Measurements from ENCODE around the gene UBE2L5. TPM values are rescaled to one million over a fixed set of nuclear protein-coding genes. Genes with fewer than 3 reads are reported as not detected.
"Not testable (repeated sequence)": the region's sequence is repeated elsewhere in the genome, so short reads cannot be mapped to it uniquely, and the experiment has no call there.

Gene UBE2L5
- total and polyA plus RNA-seq, 2 experiments from 2014 or later, result not detected

GRCh38 chr13:30453727-30454126 is 31.4 kb downstream of the UBE2L5 start:
- in situ Hi-C loops (cut with MboI), result no loop called here
- peak; percentile 30 for DNase-seq
- H3K9me3 ChIP-seq (ENCODE audit: low read depth), result no peaks in the 10 kb centered on the region

GRCh38 chr13:30454991-30455390 is 32.7 kb downstream of the UBE2L5 start:
- Histone ChIP-seq H3K9ac (no peak overlapping the region), H3K4me2 (ENCODE audit: unreplicated experiment) (no peak overlapping the region), H3F3A (ENCODE audit: insufficient read depth) (peaks cover 32% of the 10 kb centered on the region), H2AFZ (no peak overlapping the region), H3K27ac (no peak overlapping the region), H3K4me1 (ENCODE audit: insufficient read depth) (no peaks in the 10 kb centered on the region), H3K36me3 (ENCODE audit: low read depth) (peaks cover 14% of the 10 kb centered on the region), H3K9me3 (ENCODE audit: low read depth) (no peaks in the 10 kb centered on the region), H3K79me2 (ENCODE audit: insufficient read depth) (no peaks in the 10 kb centered on the region), H3K9me2 (ENCODE audit: insufficient read depth) (no peaks in the 10 kb centered on the region), H4K20me1 (ENCODE audit: insufficient read depth) (no peaks in the 10 kb centered on the region), H3K27me3 (replicated peaks; ENCODE audit: insufficient read depth) (no peaks in the 10 kb centered on the region), H3K4me3 (no peak overlapping the region)
- in situ Hi-C loops (cut with MboI), result no loop called here
- no peak for DNase-seq
- WGBS, 2 experiments (ENCODE audit: low coverage in 1 of 2, low lambda C conversion rate in 2 of 2, missing lambda C conversion rate in 2 of 2), result 100% methylated on average over 2 of the region's 2 CpGs
- no peak for TF ChIP-seq EZH2phosphoT487 (IDR thresholded peaks at IDR 0.05; ENCODE audit: insufficient read depth, low read depth)

More at GRCh38 chr13:30453727-30454126, 31.4 kb downstream of the UBE2L5 start:
- no peak overlapping the region for H3K9ac ChIP-seq
- TF ChIP-seq EZH2 (IDR thresholded peaks at IDR 0.05; ENCODE audit: insufficient read depth, poor library complexity, severe bottlenecking) (no peak), EZH2phosphoT487 (IDR thresholded peaks at IDR 0.05; ENCODE audit: insufficient read depth, low read depth) (no peak)
- H3K4me3 ChIP-seq, result no peak overlapping the region
- H3K79me2 ChIP-seq (ENCODE audit: insufficient read depth), result no peaks in the 10 kb centered on the region
- 0 out of 2 replicates have a peak, but pooled peaks cover under 1% of the 10 kb centered on the region for H3K36me3 ChIP-seq (ENCODE audit: low read depth)
- peaks cover 19% of the 10 kb centered on the region for H3F3A ChIP-seq (ENCODE audit: insufficient read depth)
- no peak overlapping the region for H2AFZ ChIP-seq
- H3K4me1 ChIP-seq (ENCODE audit: insufficient read depth), result no peaks in the 10 kb centered on the region
- WGBS, 2 experiments (ENCODE audit: low coverage in 1 of 2, low lambda C conversion rate in 2 of 2, missing lambda C conversion rate in 2 of 2), result 73% methylated on average over 4 of the region's 4 CpGs
- no peak overlapping the region for H3K4me2 ChIP-seq (ENCODE audit: unreplicated experiment)
- H4K20me1 ChIP-seq (ENCODE audit: insufficient read depth), result no peaks in the 10 kb centered on the region
- no peak overlapping the region for H3K27ac ChIP-seq
- no peaks in the 10 kb centered on the region for H3K27me3 ChIP-seq (replicated peaks; ENCODE audit: insufficient read depth)
- no peaks in the 10 kb centered on the region for H3K9me2 ChIP-seq (ENCODE audit: insufficient read depth)

- Histone ChIP-seq H3K9me3 (ENCODE audit: low read depth) (no peaks in the 10 kb centered on the region), H4K20me1 (ENCODE audit: insufficient read depth) (no peaks in the 10 kb centered on the region), H3K36me3 (ENCODE audit: low read depth) (peaks cover 14% of the 10 kb centered on the region), H3K27me3 (replicated peaks; ENCODE audit: insufficient read depth) (no peaks in the 10 kb centered on the region), H3K79me2 (ENCODE audit: insufficient read depth) (peaks cover 1% of the 10 kb centered on the region), H3K27ac (no peak overlapping the region), H3K4me2 (ENCODE audit: unreplicated experiment) (no peak overlapping the region), H3F3A (ENCODE audit: insufficient read depth) (peaks cover 33% of the 10 kb centered on the region), H2AFZ (peak overlapping the region; percentile 31; the same call in 1 of the 2 replicates), H3K4me3 (no peak overlapping the region), H3K9me2 (ENCODE audit: insufficient read depth) (no peaks in the 10 kb centered on the region), H3K4me1 (ENCODE audit: insufficient read depth) (peaks cover under 1% of the 10 kb centered on the region), H3K9ac (no peak overlapping the region)
- no peak for TF ChIP-seq EZH2phosphoT487 (IDR thresholded peaks at IDR 0.05; ENCODE audit: insufficient read depth, low read depth)
- TF ChIP-seq EZH2 (IDR thresholded peaks at IDR 0.05; ENCODE audit: insufficient read depth, poor library complexity, severe bottlenecking), result no peak
- 21% methylated on average over 3 of the region's 3 CpGs for WGBS, 2 experiments (ENCODE audit: low coverage in 1 of 2, low lambda C conversion rate in 2 of 2, missing lambda C conversion rate in 2 of 2)
- peak; percentile 29 for DNase-seq
- in situ Hi-C loops (cut with MboI), result no loop called here
These were observed 34.0 kb downstream of the UBE2L5 start for GRCh38 chr13:30456290-30456689.

GRCh38 chr13:30457306-30457891 is 35.1 kb downstream of the UBE2L5 start:
- H3F3A ChIP-seq (ENCODE audit: insufficient read depth), result peaks cover 44% of the 10 kb centered on the region
- no peak for DNase-seq
- H3K27ac ChIP-seq, result no peak overlapping the region
- H3K9me2 ChIP-seq (ENCODE audit: insufficient read depth), result no peaks in the 10 kb centered on the region
- peaks cover 25% of the 10 kb centered on the region for H3K36me3 ChIP-seq (ENCODE audit: low read depth)
- H3K4me3 ChIP-seq, result no peak overlapping the region
- H3K4me1 ChIP-seq (ENCODE audit: insufficient read depth), result peaks cover 12% of the 10 kb centered on the region
- H3K27me3 ChIP-seq (replicated peaks; ENCODE audit: insufficient read depth), result no peaks in the 10 kb centered on the region
- no peak overlapping the region for H3K4me2 ChIP-seq (ENCODE audit: unreplicated experiment)
- 61 to 66% methylated on average over 3 of the region's 3 CpGs for WGBS, 2 experiments (ENCODE audit: low coverage in 1 of 2, low lambda C conversion rate in 2 of 2, missing lambda C conversion rate in 2 of 2)
- no peaks in the 10 kb centered on the region for H3K9me3 ChIP-seq (ENCODE audit: low read depth)
- no peak overlapping the region for H2AFZ ChIP-seq
- TF ChIP-seq EZH2 (IDR thresholded peaks at IDR 0.05; ENCODE audit: insufficient read depth, poor library complexity, severe bottlenecking) (no peak), EZH2phosphoT487 (IDR thresholded peaks at IDR 0.05; ENCODE audit: insufficient read depth, low read depth) (no peak)
- H3K9ac ChIP-seq, result no peak overlapping the region
- no peaks in the 10 kb centered on the region for H4K20me1 ChIP-seq (ENCODE audit: insufficient read depth)
- peaks cover 12% of the 10 kb centered on the region for H3K79me2 ChIP-seq (ENCODE audit: insufficient read depth)
- in situ Hi-C loops (cut with MboI), result no loop called here

GRCh38 chr13:30461279-30462066 is 39.2 kb downstream of the UBE2L5 start:
- H3K9me3 ChIP-seq (ENCODE audit: low read depth); H4K20me1 ChIP-seq (ENCODE audit: insufficient read depth): not testable (repeated sequence)

More at GRCh38 chr13:30461279-30462066, 39.2 kb downstream of the UBE2L5 start:
- H2AFZ ChIP-seq; H3K27ac ChIP-seq; H3K27me3 ChIP-seq (replicated peaks; ENCODE audit: insufficient read depth); H3K9me2 ChIP-seq (ENCODE audit: insufficient read depth); in situ Hi-C loops (cut with MboI): not testable (repeated sequence)
- H3K4me3 ChIP-seq, result peak overlapping the region; percentile 83; the same call in 1 of the 2 replicates
- peak; percentile 63 for DNase-seq
- WGBS, 2 experiments (ENCODE audit: low coverage in 1 of 2, low lambda C conversion rate in 2 of 2, missing lambda C conversion rate in 2 of 2), result 76 to 87% methylated on average over 2 to 3 of the region's 3 CpGs
- peaks cover 30% of the 10 kb centered on the region for H3K79me2 ChIP-seq (ENCODE audit: insufficient read depth)
- H3K4me1 ChIP-seq (ENCODE audit: insufficient read depth), result peaks cover 24% of the 10 kb centered on the region
- peaks cover 35% of the 10 kb centered on the region for H3K36me3 ChIP-seq (ENCODE audit: low read depth)
- peaks cover 56% of the 10 kb centered on the region for H3F3A ChIP-seq (ENCODE audit: insufficient read depth)
- peak overlapping the region; percentile 90 for H3K9ac ChIP-seq
- H3K4me2 ChIP-seq (ENCODE audit: unreplicated experiment), result peak overlapping the region; percentile 91
